GM10248 (cell line): ENCODE data around the gene TSPO2.

Experiments used
- CTCF ChIA-PET: fragments of 300-600 bp; sonication (Branson Sonifier 250); formaldehyde crosslinking; extraction: SDS; loops from one replicate; lab custom pipeline; 2021; ENCODE audit warnings: antibody characterized with exemption; lab: Yijun Ruan, JAX
- POLR2A ChIA-PET: fragments of 350-650 bp; sonication (Branson Sonifier 250); formaldehyde crosslinking; extraction: SDS; loops from one replicate; lab custom pipeline; 2020; ENCODE audit warnings: antibody characterized with exemption; lab: Yijun Ruan, JAX
- DNase-seq: peaks from one replicate; pipeline ENCODE4 v3.0.0; 2012; ENCODE audit errors: extremely low spot score
- CTCF ChIP-seq: IDR thresholded peaks from 2 replicates; pipeline ENCODE4 v1.5.1; 2012; ENCODE audit warnings: mild to moderate bottlenecking, low read depth; ENCODE audit errors: extremely low read depth, missing control alignments, control extremely low read depth

Gene TSPO2

GRCh38 chr6:41042226-41043055 lies at the start of gene TSPO2:
TSPO2 (plus strand) TSS chr6:41042467; CDS start chr6:41042986, 519 bp downstream.
- CTCF ChIA-PET = interaction anchor here (1.3 to 11.7 kb wide), 3 partner anchors 11 to 26 kb away, joined by 5 to 169 read pairs (median 85); partner anchors contain the start of gene APOBEC2
- no peak for TF ChIP-seq CTCF
- DNase-seq = no peak
- POLR2A ChIA-PET = no interaction called here

- TF ChIP-seq CTCF = no peak
- ChIA-PET POLR2A (no interaction called here), CTCF (interaction anchor here (0.9 to 1.4 kb wide), 3 partner anchors 10 to 19 kb away, joined by 3 read pairs; no protein-coding TSS in a partner anchor)
- DNase-seq = no peak
These were observed 49.5 kb upstream of the TSPO2 start for GRCh38 chr6:40992746-40993145.

GRCh38 chr6:40996591-40997233 lies 45.6 kb upstream of the TSPO2 start:
- POLR2A ChIA-PET = no interaction called here
- CTCF ChIA-PET = interaction anchor here (0.8 to 4.4 kb wide), 3 partner anchors 9 to 38 kb away, joined by 3 to 34 read pairs (median 11); no protein-coding TSS in a partner anchor
- TF ChIP-seq CTCF = no peak
- no peak for DNase-seq

GRCh38 chr6:40997234-40997957 lies 44.9 kb upstream of the TSPO2 start:
- no peak for DNase-seq
- POLR2A ChIA-PET = no interaction called here
- TF ChIP-seq CTCF = no peak
- CTCF ChIA-PET = interaction anchor here (0.8 to 4.4 kb wide), 5 partner anchors 9 to 37 kb away, joined by 3 to 34 read pairs (median 6); no protein-coding TSS in a partner anchor

- no peak for DNase-seq
- CTCF ChIA-PET = interaction anchor here (1.3 to 4.4 kb wide), 8 partner anchors 9 to 58 kb away, joined by 3 to 34 read pairs (median 6); no protein-coding TSS in a partner anchor
- POLR2A ChIA-PET = no interaction called here
- no peak for TF ChIP-seq CTCF
These were observed 43.6 kb upstream of the TSPO2 start for GRCh38 chr6:40998661-40999060.

GRCh38 chr6:40999569-40999968 lies 42.7 kb upstream of the TSPO2 start:
- DNase-seq = peak; percentile 59
- CTCF ChIA-PET = interaction anchor here (0.7 to 4.4 kb wide), 13 partner anchors 8 to 64 kb away, joined by 3 to 34 read pairs (median 6); partner anchors contain the start of gene UNC5CL
- TF ChIP-seq CTCF = peak; percentile 25
- POLR2A ChIA-PET = no interaction called here
